CD4-positive, alpha-beta T cell treated with Interleukin-21 for 1 hour (primary cell): ENCODE results near the gene OR1L1.

Source experiments
- DNase-seq: peaks from one replicate; pipeline ENCODE4 v3.0.0-alpha.2; 2020

The OR1L1 gene, protein sequence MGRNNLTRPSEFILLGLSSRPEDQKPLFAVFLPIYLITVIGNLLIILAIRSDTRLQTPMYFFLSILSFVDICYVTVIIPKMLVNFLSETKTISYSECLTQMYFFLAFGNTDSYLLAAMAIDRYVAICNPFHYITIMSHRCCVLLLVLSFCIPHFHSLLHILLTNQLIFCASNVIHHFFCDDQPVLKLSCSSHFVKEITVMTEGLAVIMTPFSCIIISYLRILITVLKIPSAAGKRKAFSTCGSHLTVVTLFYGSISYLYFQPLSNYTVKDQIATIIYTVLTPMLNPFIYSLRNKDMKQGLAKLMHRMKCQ

DNA sequence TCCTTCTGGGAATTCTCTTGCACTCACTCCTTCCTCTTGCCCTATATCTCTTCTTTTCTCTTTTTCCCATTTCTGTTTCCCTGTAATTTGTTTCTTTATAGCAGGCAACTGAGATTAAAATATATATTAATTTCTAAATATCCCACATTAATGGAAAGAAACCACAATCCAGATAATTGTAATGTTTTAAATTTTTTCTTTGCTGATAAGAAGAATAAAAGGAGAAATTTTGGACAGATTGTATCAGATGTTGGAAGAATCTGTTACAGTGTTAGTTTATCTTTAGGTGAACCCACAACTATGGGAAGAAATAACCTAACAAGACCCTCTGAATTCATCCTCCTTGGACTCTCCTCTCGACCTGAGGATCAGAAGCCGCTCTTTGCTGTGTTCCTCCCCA, at the start of gene OR1L1:
TSS of gene OR1L1 (plus strand) at position 301 of the 400 bp plus-strand sequence. CDS start at position 301, 0 bp downstream.
- no peak for DNase-seq

DNA sequence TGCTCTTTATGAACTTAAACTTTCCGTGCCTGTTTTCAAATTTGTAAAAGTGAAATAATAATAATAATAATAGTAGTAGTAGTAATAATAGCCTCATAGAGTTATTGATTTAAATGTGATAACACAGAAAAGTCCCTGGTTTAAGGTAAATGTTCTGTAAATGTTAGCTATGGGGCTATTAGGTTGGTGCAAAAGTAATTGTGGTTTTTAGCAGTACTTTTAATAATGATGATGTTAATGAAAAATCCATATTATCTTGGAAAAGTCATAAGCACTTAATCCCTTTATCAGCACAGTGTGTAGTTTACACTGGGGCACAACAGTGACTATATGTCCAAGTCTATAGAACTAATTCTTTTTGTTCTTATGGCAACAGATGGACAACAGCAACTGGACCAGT, 47.2 kb upstream of the OR1L1 start, which contains the start of gene OR1Q1:
TSS of gene OR1Q1 (plus strand) at position 377 of the 400 bp plus-strand sequence. CDS start at position 377, 0 bp downstream.
- DNase-seq = no peak

DNA sequence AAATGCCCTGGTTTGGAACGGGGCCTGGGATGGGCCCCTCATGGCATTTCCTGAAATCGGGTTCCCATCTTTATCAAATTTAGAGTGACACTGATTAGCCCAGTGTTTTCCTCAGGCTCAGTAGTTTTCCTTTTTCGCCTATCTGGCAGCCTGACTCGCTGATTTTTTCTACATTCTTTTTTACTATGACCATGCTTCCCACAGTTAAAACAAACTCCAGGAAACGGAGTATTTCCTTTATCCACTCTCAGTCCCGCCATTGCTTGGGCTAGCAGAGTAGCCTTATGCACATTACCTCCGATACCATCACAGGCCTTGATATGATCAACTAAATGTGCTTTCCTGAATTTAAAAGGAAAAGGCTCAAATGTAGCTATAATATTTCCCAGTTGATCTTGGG, 41.5 kb upstream of the OR1L1 start:
- DNase-seq = no peak

DNA sequence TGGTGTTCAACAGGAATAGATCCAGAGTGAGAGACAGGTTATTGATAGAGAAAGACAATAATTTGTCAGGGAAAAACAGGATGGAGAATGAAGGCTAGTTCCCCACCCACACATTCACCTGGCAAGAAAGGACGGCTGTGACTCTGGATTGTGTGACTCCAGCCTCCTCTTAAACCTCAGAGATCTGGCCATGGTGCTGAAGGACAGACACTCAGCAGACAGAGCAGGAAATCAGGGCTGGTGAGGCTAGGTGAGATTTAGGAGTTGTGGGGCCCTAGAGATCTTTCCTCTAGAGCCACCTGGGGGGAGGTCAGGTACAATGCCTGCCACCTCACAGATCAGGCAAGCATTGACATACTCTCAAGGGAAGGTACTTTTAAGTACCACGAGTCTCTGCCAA, 19.3 kb upstream of the OR1L1 start:
- no peak for DNase-seq

DNA sequence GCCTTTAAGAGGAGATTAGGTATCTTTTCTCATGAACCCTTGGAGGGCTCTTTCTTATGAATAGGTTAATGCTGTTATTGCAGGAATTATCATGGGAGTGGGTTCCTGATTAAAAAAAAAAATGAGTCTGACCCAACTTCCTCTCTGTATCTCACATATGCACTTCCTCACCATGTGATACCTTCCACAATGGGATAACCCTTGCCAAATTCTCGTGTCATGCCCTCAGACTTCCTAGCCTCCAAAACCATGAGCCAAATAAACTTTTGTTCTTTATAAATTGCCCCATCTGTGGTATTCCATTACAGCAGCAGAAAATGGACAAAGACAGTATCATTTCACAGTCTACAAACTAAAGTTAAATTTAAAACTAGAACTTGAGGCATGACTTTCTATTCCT, 5.1 kb upstream of the OR1L1 start:
- DNase-seq = no peak

DNA sequence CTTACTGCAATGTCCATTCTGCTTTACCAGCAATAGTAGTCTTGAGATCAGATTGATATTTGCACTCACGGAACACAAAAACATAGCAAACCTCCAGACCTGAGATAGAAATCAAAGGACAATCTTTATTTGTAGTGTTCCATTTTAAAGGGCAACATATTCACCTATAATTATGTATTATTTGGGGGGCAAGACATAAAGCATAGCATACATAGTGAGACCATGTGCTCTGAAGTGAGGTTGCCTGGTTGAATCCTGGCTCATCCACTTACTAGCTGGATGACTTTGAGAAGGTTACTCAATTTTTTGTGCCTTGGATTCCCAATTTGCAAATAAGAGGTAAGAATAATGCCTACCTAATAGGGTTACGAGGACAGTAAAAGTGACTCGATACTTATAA, 4.0 kb upstream of the OR1L1 start, which contains the start of gene OR1B1:
TSS of gene OR1B1 (minus strand) at position 101 of the 400 bp plus-strand sequence.
- DNase-seq = no peak

DNA sequence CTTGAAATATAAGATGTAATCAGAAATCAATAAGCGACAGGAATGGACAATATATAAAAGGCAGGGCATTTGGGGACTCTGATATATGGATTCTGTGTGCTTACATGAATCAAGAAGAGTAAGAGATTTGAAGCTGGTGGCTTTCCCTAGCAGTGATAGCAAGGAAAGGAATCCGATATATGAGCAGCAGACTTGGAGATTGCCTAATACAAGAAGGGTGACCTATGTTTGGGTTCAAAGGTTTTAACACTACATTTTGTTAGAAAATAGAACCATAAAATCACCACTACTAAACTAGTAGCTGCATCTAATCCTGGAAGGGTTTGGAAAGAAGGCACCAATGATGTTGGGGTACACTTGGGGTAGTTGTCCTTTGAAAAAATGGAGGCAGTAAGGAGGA, 11.0 kb downstream of the OR1L1 start:
- DNase-seq = no peak

DNA sequence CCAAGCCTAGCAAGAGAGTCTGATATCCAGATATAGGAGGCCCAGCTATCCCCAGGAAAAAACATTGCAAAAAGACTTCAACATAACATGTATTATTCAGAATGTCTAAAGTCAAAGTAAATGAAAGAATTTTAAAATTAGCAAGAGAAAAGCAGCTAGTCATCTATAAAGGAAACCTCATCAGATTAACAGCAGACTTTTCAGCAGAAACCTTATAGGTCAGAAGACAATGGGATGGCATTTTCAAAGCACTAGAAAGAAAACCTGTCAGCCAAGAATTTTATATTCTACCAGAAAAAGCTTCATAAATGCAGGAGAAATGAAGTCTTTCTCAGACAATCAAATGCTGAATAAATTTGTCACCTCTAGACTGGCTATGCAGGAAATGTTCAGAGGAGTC, 23.3 kb downstream of the OR1L1 start:
- DNase-seq = no peak

DNA sequence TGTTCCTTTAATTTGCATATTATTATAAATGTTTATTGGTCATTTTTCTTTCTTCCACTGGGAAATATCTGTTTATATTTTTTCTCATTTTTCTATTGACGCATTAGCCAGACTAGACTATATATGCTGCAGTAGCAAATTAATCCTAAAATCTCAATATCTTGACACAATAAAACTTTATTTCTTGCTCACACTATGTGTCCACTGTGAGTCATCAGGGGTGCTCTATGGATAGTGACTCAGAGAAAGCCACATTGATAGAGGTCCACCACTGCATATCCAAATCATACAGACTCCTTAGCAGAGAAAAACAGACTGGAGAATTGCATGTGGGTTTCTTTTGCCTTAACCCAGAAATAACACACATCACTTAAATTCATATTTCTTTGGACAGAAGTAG, 34.2 kb downstream of the OR1L1 start:
- no peak for DNase-seq
